A673 (cell line): Measurements from ENCODE around the gene CMTM8.

Source experiments
- EZH2 ChIP-seq: fragments of 200-600 bp; sonication (generic); IDR thresholded peaks from 2 replicates; pipeline ENCODE4 v1.6.1; 2017; ENCODE audit warnings: borderline replicate concordance, low read depth, mild to moderate bottlenecking, mixed read lengths, antibody characterized with exemption, low read length; ENCODE audit not compliant: poor library complexity, severe bottlenecking
- TF ChIP-seq, protein P1 (sequence below): fragments of 300-800, 200-600 bp; sonication (generic); conservative IDR thresholded peaks from 2 replicates; pipeline ENCODE4 v1.5.1; 2017; ENCODE audit warnings: low read depth, mild to moderate bottlenecking, antibody characterized with exemption, low read length, moderate library complexity, mixed read lengths

DNA sequence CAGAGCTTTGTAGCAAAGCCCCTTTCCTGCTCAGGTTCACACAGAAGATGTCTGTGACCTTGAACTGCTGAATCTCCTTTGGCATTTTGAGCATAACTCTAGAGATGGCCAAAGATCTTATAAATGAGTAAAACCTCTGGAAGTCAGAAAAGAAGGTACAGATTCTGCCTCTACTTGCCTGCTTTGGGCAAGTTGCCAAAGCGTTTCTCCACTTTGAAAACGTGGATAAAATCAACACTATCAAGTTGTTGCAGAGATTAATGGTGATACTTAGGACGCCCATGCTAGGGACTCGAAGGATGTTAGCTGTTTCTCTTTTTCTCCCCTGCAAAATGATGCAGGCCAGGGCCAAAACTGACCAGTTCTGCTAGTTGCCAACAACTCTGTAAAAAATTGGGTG is 85.1 kb downstream of the CMTM8 start:
- TF ChIP-seq, protein P1, sequence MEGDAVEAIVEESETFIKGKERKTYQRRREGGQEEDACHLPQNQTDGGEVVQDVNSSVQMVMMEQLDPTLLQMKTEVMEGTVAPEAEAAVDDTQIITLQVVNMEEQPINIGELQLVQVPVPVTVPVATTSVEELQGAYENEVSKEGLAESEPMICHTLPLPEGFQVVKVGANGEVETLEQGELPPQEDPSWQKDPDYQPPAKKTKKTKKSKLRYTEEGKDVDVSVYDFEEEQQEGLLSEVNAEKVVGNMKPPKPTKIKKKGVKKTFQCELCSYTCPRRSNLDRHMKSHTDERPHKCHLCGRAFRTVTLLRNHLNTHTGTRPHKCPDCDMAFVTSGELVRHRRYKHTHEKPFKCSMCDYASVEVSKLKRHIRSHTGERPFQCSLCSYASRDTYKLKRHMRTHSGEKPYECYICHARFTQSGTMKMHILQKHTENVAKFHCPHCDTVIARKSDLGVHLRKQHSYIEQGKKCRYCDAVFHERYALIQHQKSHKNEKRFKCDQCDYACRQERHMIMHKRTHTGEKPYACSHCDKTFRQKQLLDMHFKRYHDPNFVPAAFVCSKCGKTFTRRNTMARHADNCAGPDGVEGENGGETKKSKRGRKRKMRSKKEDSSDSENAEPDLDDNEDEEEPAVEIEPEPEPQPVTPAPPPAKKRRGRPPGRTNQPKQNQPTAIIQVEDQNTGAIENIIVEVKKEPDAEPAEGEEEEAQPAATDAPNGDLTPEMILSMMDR = no peak
- no peak for TF ChIP-seq EZH2
